COR-L47 (cell line): ENCODE data around the gene HK1.
A peak's percentile ranks its signal among the peaks of the same experiment; 100 is the strongest.

Experiments used
- DNase-seq: peaks from one replicate; lab custom pipeline; 2025; lab: John Stamatoyannopoulos, UW

HK1 gene

DNA sequence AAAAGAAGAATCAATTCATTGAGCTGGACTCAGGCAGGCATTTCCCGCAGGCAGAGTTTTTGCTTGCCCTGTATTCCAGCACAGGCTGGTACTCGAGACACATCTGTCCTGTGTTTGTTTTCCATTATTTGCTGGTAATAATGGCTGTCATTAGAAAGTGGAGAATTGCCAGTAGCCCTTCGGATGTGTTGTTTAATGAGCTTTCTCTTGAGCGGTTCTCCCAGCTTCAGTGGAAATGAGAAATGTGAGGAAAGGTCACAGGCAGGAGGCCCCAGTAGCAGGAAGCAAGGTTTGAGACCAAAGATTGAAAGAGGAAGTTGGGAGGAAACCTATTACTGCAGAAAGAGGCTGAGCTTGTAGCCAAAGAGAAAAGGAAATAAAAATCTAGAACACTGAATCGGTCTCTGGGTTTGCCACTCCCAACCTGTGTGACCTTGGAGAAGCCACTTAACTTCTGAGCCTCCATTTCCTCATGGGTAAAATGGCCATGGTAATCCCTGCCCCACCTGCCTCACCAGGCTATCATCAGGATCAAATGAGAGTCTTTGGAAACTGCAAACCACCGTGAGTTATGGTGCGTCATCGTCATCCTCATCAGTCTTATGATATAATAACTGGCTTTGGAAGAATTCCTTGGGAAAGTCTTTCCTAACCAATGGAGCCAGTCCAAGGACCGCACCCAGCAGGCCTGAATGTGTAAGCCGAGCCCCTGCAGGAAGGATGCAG lies 70.7 kb downstream of the HK1 start:
- DNase-seq = peak; percentile 71

- no peak for DNase-seq
These were observed 71.2 kb downstream of the HK1 start for GRCh38 chr10:69349542-69349888.

DNA sequence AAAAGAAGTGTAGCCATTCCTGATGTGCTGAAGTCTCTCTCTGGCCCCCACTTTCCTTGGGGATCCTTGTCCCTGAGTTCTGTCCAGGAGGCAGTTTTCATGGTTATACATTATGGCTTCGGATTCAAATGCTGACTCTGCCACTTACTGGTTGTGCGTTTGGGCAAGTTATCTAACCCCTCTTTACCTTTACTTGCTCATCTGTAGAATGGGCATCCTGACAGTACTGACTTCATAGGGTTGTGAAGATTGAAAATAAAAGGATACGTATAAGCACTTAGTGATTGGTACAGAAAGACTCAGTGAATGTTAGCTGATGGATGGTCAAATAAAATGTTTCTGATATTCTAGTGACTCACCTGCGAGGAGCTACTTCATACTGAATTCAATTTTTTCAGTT lies 73.3 kb downstream of the HK1 start:
- DNase-seq = no peak

GRCh38 chr10:69352569-69353264 lies 74.4 kb downstream of the HK1 start:
- DNase-seq = no peak

GRCh38 chr10:69353977-69354635 lies 75.8 kb downstream of the HK1 start:
- DNase-seq = no peak

DNA sequence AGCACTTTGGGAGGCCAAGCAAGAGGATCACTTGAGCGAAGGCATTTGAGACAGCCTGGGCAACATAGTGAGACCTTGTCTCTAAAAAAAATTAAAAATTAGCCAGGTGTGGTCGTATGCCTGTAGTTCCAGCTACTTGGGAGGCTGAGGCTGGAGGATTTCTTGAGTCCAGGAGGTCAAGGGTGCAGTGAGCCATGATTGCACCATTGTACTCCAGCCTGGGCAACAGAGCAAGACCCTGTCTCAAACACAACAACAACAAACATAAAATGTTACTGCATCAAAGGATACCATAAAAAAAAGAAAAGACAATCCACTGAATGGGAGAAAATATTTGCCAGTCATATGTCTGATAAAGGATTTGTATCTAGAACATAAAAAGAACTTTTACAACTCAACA lies 77.9 kb downstream of the HK1 start:
- no peak for DNase-seq

DNA sequence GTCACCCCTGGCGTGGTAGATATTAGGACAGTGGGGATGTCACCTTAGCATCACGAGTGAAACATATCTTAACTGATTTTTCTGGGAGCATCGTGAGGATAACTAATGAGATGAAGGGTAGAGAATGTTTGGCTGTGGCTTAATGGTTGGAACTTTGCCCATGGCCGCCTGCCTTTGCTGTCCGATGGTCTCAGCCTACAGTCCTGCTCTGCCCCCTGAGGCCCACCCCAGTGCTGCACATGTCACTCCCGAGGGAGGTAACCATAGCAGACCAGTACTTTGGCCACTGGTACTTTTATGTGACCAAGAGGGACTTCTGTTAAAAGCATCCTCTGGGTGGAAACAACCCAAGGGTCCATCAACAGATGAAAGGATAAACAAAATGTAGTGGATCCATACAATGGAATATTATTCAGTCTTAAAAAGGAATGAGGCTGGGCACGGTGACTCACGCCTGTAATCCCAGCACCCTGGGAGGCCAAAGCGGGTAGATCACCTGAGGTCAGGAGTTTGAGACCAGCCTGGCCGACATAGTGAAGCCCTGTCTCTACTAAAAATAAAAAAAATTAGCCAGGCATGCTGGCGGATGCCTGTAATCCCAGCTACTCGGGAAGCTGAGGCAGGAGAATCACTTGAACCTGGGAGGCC lies 80.0 kb downstream of the HK1 start:
- DNase-seq = no peak

DNA sequence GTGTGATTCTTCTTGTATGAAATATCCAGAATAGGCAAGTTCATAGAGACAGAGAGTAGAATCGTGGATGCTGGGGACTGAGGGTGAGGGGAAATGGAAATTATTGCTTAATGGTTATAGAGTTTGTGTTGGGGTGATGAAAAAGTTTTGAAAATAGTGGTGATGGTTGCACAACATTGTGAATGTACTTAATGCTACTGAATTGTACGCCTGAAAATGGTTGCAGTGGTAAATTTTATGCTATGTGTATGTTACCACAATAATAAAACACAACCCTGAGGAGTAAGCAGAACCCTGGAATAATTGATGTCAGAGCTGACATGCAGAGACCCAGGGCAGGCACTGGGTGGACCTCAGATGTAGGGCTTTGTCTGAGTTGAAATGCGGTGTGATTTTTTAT lies 80.9 kb downstream of the HK1 start:
- no peak for DNase-seq

DNA sequence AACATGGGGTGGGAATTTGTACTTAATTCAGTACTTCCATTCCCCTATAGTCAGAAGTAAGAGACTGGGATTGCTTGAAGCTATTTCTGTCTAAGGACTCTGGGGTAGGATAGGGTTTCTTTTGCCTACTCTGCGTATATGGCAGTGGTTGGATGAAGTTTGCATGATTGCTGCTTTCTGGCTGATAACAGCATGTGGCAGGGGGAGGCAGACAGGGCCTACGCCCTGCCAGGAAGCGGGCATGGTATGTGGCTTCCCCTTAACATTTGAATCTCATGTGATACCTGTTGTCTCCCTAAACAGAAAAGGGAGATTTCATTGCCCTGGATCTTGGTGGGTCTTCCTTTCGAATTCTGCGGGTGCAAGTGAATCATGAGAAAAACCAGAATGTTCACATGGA lies 81.3 kb downstream of the HK1 start:
- no peak for DNase-seq

- DNase-seq = peak; percentile 20
These were observed 82.4 kb downstream of the HK1 start for GRCh38 chr10:69360485-69361302.

DNA sequence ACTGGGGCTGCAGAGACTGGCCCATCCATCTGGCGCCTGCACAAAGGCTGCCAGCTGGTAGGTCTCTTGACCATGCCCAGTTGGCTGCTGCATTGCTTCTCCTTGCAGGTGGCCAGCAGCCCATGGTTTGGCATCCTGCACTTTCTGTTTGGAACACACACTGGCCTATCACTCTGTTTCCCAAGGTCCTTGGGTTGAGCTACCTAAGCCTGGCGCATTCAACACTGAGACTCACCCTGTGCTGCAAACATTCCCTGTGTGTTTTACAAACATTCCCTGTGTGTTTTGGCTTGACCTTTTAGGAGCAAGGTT lies 83.0 kb downstream of the HK1 start:
- DNase-seq = no peak

- DNase-seq = no peak
These were observed 84.2 kb downstream of the HK1 start for GRCh38 chr10:69362471-69362954.

- DNase-seq = no peak
These were observed 85.4 kb downstream of the HK1 start for GRCh38 chr10:69363666-69364065.

DNA sequence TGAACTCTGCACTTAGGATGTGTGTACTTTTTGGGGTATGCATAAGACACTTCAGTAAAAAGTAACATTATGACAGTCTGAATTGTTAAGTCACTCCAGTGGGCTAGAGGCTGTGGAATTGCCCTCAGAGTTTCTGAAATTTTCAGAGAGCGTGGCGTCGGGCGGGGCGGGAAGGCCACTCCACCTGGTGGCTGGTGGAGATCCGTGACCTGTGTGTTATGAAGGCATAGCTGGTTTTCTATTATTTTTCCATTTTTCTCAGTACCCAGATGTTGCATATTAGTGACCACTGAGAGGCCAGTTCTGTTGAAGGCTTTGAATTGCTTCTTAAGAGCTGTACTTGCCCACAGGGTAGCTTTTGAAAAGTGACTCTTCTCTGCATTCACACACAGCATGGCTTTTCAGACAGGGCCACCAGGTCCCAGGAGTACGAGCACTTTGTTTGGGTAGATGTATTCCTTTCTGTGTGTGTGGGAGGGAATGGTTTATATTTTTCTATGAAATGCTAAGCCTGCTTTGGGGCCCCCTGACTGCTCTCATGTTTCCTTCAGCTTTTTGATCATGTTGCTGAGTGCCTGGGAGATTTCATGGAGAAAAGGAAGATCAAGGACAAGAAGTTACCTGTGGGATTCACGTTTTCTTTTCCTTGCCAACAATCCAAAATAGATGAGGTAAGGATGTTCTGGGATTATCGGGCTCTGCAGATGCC lies 86.1 kb downstream of the HK1 start:
- DNase-seq = no peak

GRCh38 chr10:69366738-69367137 lies 88.4 kb downstream of the HK1 start:
- DNase-seq = no peak

GRCh38 chr10:69367469-69367868 lies 89.2 kb downstream of the HK1 start:
- no peak for DNase-seq

- no peak for DNase-seq
These were observed 94.1 kb downstream of the HK1 start for GRCh38 chr10:69372126-69372980.

DNA sequence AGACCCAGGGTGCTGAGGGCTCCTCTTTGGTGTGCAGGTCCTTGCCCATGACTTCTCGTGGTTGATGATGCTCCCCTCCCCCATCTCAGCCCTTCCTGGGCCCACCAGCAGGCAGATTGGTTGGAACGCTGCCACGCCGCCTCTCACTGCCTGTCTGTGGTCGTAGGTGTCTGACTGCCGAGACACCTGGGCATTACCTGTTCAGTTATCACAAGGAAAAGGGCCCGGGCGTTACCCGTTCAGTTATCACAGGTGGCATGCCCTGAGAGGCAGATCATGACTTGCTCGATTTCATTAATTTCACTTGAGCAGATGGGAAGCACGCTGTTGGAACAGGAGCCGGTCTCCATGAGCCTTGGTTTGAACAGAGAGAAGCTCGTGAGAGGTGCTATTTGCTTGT lies 95.9 kb downstream of the HK1 start:
- no peak for DNase-seq

GRCh38 chr10:69374931-69375306 lies 96.6 kb downstream of the HK1 start:
- DNase-seq = no peak
